ENCODE results near the gene FANCG. TPM values are rescaled to one million over a fixed set of nuclear protein-coding genes. Genes with fewer than 3 reads are reported as not detected.
A peak's percentile ranks its signal among the peaks of the same experiment; 100 is the strongest.

The FANCG gene
- total RNA-seq, 1 donor from 2014 or later, result 5.6 TPM

DNA sequence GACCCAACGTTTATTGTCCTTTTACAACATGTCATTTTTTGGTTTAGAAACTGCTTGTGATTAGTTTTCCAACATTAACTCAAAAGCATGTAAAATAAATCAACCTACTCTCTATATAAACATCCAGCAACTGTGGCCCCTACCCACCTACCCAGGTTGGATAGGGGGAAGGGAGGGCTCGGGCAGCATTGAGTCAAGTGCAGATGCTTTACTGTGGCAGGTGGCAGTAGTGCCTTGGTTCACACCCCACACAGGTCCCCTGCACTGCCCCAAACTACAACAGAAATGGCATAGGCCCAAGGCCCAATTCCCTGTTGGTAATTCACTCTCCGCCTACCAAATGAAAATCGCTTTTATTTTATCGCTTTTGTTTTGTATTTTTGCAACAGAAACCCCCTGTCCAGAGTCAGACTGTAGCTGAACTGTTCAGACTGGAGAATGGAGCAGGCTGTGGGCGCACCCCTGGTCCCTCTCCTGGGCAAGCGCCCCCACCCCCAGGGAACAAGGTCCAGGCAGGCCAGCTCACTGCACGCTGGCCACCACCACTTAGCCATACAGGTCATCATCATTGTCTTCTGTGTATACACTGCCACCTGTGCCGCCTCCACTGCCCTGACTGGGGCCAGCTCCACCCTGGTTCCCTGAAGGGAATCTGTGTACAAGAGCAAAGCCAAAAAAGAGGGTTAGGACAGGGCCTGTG lies 23.0 kb downstream of the FANCG start:
- H3K9me3 ChIP-seq (replicated peaks), result no peaks in the 10 kb centered on the region
- intact Hi-C loops (cut with micrococcal nuclease), result no loop called here
- H3K4me1 ChIP-seq, result peaks cover 1% of the 10 kb centered on the region
- peaks cover 93% of the 10 kb centered on the region for H3K36me3 ChIP-seq
- TF ChIP-seq, protein P1, sequence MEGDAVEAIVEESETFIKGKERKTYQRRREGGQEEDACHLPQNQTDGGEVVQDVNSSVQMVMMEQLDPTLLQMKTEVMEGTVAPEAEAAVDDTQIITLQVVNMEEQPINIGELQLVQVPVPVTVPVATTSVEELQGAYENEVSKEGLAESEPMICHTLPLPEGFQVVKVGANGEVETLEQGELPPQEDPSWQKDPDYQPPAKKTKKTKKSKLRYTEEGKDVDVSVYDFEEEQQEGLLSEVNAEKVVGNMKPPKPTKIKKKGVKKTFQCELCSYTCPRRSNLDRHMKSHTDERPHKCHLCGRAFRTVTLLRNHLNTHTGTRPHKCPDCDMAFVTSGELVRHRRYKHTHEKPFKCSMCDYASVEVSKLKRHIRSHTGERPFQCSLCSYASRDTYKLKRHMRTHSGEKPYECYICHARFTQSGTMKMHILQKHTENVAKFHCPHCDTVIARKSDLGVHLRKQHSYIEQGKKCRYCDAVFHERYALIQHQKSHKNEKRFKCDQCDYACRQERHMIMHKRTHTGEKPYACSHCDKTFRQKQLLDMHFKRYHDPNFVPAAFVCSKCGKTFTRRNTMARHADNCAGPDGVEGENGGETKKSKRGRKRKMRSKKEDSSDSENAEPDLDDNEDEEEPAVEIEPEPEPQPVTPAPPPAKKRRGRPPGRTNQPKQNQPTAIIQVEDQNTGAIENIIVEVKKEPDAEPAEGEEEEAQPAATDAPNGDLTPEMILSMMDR (IDR thresholded peaks at IDR 0.05; ENCODE audit: borderline replicate concordance), result no peak
- H3K27me3 ChIP-seq (ENCODE audit: low read depth), result no peaks in the 10 kb centered on the region
- DNase-seq, result no peak
- no peak overlapping the region for H3K27ac ChIP-seq (replicated peaks)
- no peak overlapping the region for H3K4me3 ChIP-seq

DNA sequence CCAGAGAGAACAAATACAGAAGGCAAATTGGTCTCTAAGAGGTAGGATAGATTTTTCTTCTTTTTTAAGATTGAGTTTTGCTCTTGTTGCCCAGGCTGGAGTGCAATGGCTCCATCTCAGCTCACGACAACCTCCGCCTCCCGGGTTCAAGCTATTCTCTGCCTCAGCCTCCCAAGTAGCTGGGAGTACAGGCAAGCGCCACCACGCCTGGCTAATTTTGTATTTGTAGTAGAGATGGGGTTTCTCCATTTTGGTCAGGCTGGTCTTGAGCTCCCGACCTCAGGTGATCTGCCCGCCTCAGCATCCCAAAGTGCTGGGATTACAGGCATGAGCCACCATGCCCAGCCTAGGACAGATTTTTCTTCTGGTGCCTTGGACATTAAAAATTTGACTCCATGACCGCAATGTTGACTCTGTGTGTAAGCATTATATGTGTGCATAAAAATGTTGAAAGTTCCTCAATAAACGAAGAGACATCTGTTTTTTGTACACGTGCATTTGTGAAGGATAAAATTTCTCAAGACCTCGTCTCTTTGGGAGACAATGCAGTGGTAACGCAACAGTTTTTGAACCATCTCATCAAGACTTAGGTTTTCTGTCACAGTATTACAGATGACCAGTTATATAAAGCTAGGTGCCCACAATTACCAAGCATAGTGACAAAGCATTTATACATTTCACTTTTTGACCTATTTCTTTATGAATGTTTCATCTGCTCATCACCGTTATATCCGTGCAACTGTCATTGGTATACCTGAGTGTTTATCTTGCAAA lies 24.7 kb downstream of the FANCG start:
- H3K36me3 ChIP-seq, result peaks cover 89% of the 10 kb centered on the region
- TF ChIP-seq, protein P1 (IDR thresholded peaks at IDR 0.05; ENCODE audit: borderline replicate concordance), result no peak
- H3K4me3 ChIP-seq, result no peak overlapping the region
- H3K27me3 ChIP-seq (ENCODE audit: low read depth), result no peaks in the 10 kb centered on the region
- no peaks in the 10 kb centered on the region for H3K9me3 ChIP-seq (replicated peaks)
- intact Hi-C loops (cut with micrococcal nuclease), result no loop called here
- no peak for DNase-seq
- peaks cover 13% of the 10 kb centered on the region for H3K4me1 ChIP-seq
- no peak overlapping the region for H3K27ac ChIP-seq (replicated peaks)

DNA sequence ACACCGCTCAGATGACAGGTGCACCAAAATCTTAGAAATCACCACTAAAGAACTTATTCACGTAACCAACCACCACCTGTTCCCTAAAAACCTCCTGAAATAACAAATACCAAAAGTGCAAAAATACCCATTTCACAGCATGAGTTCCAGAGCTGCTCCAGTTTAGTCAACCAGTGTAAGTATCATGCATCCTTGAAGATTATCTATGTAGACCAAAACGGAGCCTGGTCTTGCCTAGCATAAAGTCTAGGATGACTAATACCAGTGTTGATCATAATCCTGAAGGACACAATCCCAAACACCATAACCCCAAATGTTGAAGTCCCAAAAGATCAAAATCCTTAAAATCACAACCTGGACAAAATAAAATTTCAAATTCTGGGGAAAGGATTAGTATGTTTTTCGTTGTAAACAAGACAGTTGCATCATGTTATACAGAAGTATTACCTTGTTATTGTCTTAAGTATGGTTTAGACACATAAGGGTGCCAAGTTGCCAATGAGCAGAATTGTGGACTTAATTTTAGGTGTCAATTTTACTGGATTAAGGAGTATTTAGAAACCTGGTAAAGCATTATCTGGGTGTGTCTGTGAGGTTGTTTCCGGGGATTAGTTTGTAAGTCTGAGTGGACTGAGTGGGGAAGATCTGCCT lies 25.4 kb downstream of the FANCG start:
- Histone ChIP-seq H3K4me3 (no peak overlapping the region), H3K9me3 (replicated peaks) (no peaks in the 10 kb centered on the region), H3K36me3 (peaks cover 88% of the 10 kb centered on the region), H3K4me1 (peaks cover 13% of the 10 kb centered on the region), H3K27ac (replicated peaks) (no peak overlapping the region), H3K27me3 (ENCODE audit: low read depth) (no peaks in the 10 kb centered on the region)
- TF ChIP-seq, protein P1 (IDR thresholded peaks at IDR 0.05; ENCODE audit: borderline replicate concordance), result no peak
- DNase-seq, result no peak
- intact Hi-C loops (cut with micrococcal nuclease), result no loop called here

DNA sequence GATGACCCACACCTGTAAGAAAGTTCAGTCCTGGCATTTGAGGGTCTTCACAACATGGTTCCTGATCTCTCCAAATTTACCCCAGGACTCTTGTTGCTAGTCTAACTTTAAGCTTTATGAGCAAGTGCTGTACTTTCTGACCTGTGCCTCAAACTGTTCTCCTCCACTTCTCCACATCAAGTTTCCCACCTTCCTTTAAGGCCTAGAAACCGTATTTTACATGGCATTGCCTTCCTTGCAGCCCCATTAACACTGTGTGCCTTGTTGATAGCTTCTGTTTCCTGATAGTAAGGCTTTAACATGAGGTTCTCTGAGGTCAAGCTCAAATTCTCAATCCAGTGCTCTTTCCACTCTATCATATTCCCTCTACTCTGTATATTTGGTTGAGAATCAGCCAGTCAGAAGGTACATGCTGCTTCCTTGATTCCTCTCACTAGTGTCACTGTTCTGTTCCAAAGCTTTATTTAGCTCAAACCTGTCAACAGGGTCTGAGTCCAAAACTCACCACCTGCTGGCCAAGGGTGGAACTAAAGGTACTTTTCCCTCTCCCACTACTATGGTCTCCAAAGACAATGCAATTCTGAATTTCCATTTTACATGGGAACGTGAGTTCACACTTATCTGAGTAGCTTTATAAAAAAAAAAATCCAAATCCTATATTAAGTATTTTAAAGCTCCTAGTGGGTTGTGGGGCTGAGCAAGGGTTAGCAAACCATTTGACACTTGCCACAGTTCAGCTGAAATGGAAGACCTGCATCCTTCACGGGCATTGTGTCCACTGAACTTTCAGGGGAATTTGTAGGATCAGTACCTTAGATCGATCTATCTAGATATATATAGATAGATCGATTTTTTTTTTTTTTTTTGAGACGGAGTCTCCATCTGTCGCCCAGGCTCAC lies 28.4 kb downstream of the FANCG start:
- peak; percentile 36 for DNase-seq
- intact Hi-C loops (cut with micrococcal nuclease), result no loop called here
- TF ChIP-seq, protein P1 (IDR thresholded peaks at IDR 0.05; ENCODE audit: borderline replicate concordance), result peak; percentile 73
- peak overlapping the region; percentile 83 for H3K27ac ChIP-seq (replicated peaks)
- H3K9me3 ChIP-seq (replicated peaks), result no peaks in the 10 kb centered on the region
- no peaks in the 10 kb centered on the region for H3K27me3 ChIP-seq (ENCODE audit: low read depth)
- no peak overlapping the region for H3K4me3 ChIP-seq
- peaks cover 82% of the 10 kb centered on the region for H3K36me3 ChIP-seq
- peaks cover 13% of the 10 kb centered on the region for H3K4me1 ChIP-seq

DNA sequence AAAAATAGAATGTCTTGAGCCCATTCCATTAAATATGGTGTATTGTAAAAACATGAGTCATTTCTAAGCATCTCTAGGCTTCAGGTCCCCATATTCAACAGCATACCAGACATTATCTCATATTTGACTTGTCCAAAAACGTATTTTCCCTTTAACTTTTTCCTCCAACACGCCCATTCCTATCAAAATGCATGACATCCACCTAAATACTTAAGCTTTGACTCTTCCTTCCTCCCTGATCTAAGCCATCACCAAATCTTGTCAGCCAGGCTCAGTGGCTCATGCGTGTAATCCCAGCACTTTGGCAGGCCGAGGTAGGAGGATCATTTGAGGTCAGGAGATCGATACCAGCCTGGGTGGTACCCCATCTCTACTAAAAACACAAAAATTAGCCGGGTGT lies 31.2 kb downstream of the FANCG start:
- H3K4me1 ChIP-seq, result peaks cover 13% of the 10 kb centered on the region
- DNase-seq, result no peak
- no peak overlapping the region for H3K4me3 ChIP-seq
- H3K36me3 ChIP-seq, result peaks cover 82% of the 10 kb centered on the region
- no peak overlapping the region for H3K27ac ChIP-seq (replicated peaks)
- intact Hi-C loops (cut with micrococcal nuclease), result no loop called here
- no peaks in the 10 kb centered on the region for H3K9me3 ChIP-seq (replicated peaks)
- TF ChIP-seq, protein P1 (IDR thresholded peaks at IDR 0.05; ENCODE audit: borderline replicate concordance), result no peak
- no peaks in the 10 kb centered on the region for H3K27me3 ChIP-seq (ENCODE audit: low read depth)

All from left ventricle myocardium inferior (tissue), 1 donor.